Measurements from ENCODE around the gene CCNF. TPM values are rescaled to one million over a fixed set of nuclear protein-coding genes. Genes with fewer than 3 reads are reported as not detected.
A peak's percentile ranks its signal among the peaks of the same experiment; 100 is the strongest.
"Not testable (repeated sequence)": the region's sequence is repeated elsewhere in the genome, so short reads cannot be mapped to it uniquely, and the experiment has no call there.

Gene CCNF
- total and polyA plus RNA-seq, 5 donors from 2014 or later = 3.3 to 6.9 (median 6.6) TPM

- no peak overlapping the region for H3K4me3 ChIP-seq (ENCODE audit: low read depth, low read length)
- H3K36me3 ChIP-seq (ENCODE audit: control insufficient read depth, insufficient read depth, low read length) = no peaks in the 10 kb centered on the region
- H3K27me3 ChIP-seq (ENCODE audit: control insufficient read depth, insufficient read depth, low read length) = peaks cover 1% of the 10 kb centered on the region
- Mint-ChIP-seq H3K4me1 (peaks cover 0 to 25% (median 8%) of the 10 kb centered on the region in 4 donors), H3K27ac (peak overlapping the region in 1 of 3 donors; percentile 15), H3K4me3 (peak overlapping the region; percentile 79 to 89 (median 81)), H3K9me3 (no peaks in the 10 kb centered on the region), H3K36me3 (peaks cover 3% of the 10 kb centered on the region), H3K27me3 (peaks cover 10% of the 10 kb centered on the region)
- peaks cover 46% of the 10 kb centered on the region for H3K4me1 ChIP-seq (ENCODE audit: control insufficient read depth, insufficient read depth, low read length, poor library complexity, severe bottlenecking)
- peak in 1 of 2 donors; percentile 7 for ATAC-seq (ENCODE audit: low read depth in 2 of 2)
- no peak overlapping the region for H3K27ac ChIP-seq (ENCODE audit: insufficient read depth, low read length, poor library complexity, severe bottlenecking)
- no peaks in the 10 kb centered on the region for H3K9me3 ChIP-seq (ENCODE audit: control insufficient read depth in 2 of 2, low read length in 2 of 2)
- DNase-seq = peak in 2 of 3 donors; percentile 26 to 42
Measured at GRCh38 chr16:2475413-2476344, 46.4 kb downstream of the CCNF start.

GRCh38 chr16:2476345-2476720 is 47.1 kb downstream of the CCNF start:
- Histone ChIP-seq H3K4me1 (ENCODE audit: control insufficient read depth, insufficient read depth, low read length, poor library complexity, severe bottlenecking) (peaks cover 41% of the 10 kb centered on the region), H3K4me3 (ENCODE audit: low read depth, low read length) (no peak overlapping the region), H3K9me3 (ENCODE audit: control insufficient read depth in 2 of 2, low read length in 2 of 2) (no peaks in the 10 kb centered on the region), H3K27ac (ENCODE audit: insufficient read depth, low read length, poor library complexity, severe bottlenecking) (no peak overlapping the region), H3K27me3 (ENCODE audit: control insufficient read depth, insufficient read depth, low read length) (no peaks in the 10 kb centered on the region), H3K36me3 (ENCODE audit: control insufficient read depth, insufficient read depth, low read length) (no peaks in the 10 kb centered on the region)
- ATAC-seq (ENCODE audit: low read depth in 2 of 2) (no peak), DNase-seq (no peak)
- H3K27me3 Mint-ChIP-seq = peaks cover 10% of the 10 kb centered on the region
- peaks cover 3% of the 10 kb centered on the region for H3K36me3 Mint-ChIP-seq
- H3K27ac Mint-ChIP-seq = peak overlapping the region in 2 of 3 donors; percentile 12 to 15
- H3K4me1 Mint-ChIP-seq = peaks cover 0 to 25% (median 8%) of the 10 kb centered on the region in 4 donors
- peak overlapping the region; percentile 69 to 89 (median 81) for H3K4me3 Mint-ChIP-seq
- no peaks in the 10 kb centered on the region for H3K9me3 Mint-ChIP-seq

- Histone ChIP-seq H3K9me3 (ENCODE audit: control insufficient read depth in 2 of 2, low read length in 2 of 2) (no peaks in the 10 kb centered on the region), H3K4me1 (ENCODE audit: control insufficient read depth, insufficient read depth, low read length, poor library complexity, severe bottlenecking) (peaks cover 37% of the 10 kb centered on the region), H3K36me3 (ENCODE audit: control insufficient read depth, insufficient read depth, low read length) (no peaks in the 10 kb centered on the region), H3K4me3 (ENCODE audit: low read depth, low read length) (no peak overlapping the region), H3K27me3 (ENCODE audit: control insufficient read depth, insufficient read depth, low read length) (no peaks in the 10 kb centered on the region), H3K27ac (ENCODE audit: insufficient read depth, low read length, poor library complexity, severe bottlenecking) (no peak overlapping the region)
- DNase-seq = no peak
- H3K27me3 Mint-ChIP-seq = peaks cover 10% of the 10 kb centered on the region
- peak overlapping the region; percentile 69 to 89 (median 81) for H3K4me3 Mint-ChIP-seq
- no peak for ATAC-seq (ENCODE audit: low read depth in 2 of 2)
- peaks cover 3% of the 10 kb centered on the region for H3K36me3 Mint-ChIP-seq
- H3K9me3 Mint-ChIP-seq = no peaks in the 10 kb centered on the region
- peaks cover 0 to 25% (median 8%) of the 10 kb centered on the region in 4 donors for H3K4me1 Mint-ChIP-seq
- peak overlapping the region in 1 of 3 donors; percentile 12 for H3K27ac Mint-ChIP-seq
Measured at GRCh38 chr16:2476741-2477140, 47.5 kb downstream of the CCNF start.

- H3K27ac ChIP-seq (ENCODE audit: insufficient read depth, low read length, poor library complexity, severe bottlenecking) = no peak overlapping the region
- H3K9me3 ChIP-seq (ENCODE audit: control insufficient read depth in 2 of 2, low read length in 2 of 2) = no peaks in the 10 kb centered on the region
- no peak overlapping the region for H3K4me3 ChIP-seq (ENCODE audit: low read depth, low read length)
- peaks cover 32% of the 10 kb centered on the region for H3K4me1 ChIP-seq (ENCODE audit: control insufficient read depth, insufficient read depth, low read length, poor library complexity, severe bottlenecking)
- H3K27me3 ChIP-seq (ENCODE audit: control insufficient read depth, insufficient read depth, low read length) = no peaks in the 10 kb centered on the region
- Mint-ChIP-seq H3K27ac (no peak overlapping the region), H3K27me3 (peaks cover 10% of the 10 kb centered on the region), H3K4me3 (peak overlapping the region; percentile 21 to 89 (median 81)), H3K9me3 (no peaks in the 10 kb centered on the region), H3K36me3 (peaks cover 3% of the 10 kb centered on the region), H3K4me1 (peaks cover 0 to 25% (median 10%) of the 10 kb centered on the region in 4 donors)
- no peaks in the 10 kb centered on the region for H3K36me3 ChIP-seq (ENCODE audit: control insufficient read depth, insufficient read depth, low read length)
- DNase-seq (no peak), ATAC-seq (ENCODE audit: low read depth in 2 of 2) (no peak)
Measured at GRCh38 chr16:2477327-2477726, 48.1 kb downstream of the CCNF start.

GRCh38 chr16:2478279-2478678 is 49.0 kb downstream of the CCNF start:
- H3K9me3 Mint-ChIP-seq = no peaks in the 10 kb centered on the region
- Histone ChIP-seq H3K27ac (ENCODE audit: insufficient read depth, low read length, poor library complexity, severe bottlenecking) (no peak overlapping the region), H3K27me3 (ENCODE audit: control insufficient read depth, insufficient read depth, low read length) (no peaks in the 10 kb centered on the region), H3K36me3 (ENCODE audit: control insufficient read depth, insufficient read depth, low read length) (no peaks in the 10 kb centered on the region), H3K4me3 (ENCODE audit: low read depth, low read length) (no peak overlapping the region), H3K4me1 (ENCODE audit: control insufficient read depth, insufficient read depth, low read length, poor library complexity, severe bottlenecking) (peaks cover 28% of the 10 kb centered on the region), H3K9me3 (ENCODE audit: control insufficient read depth in 2 of 2, low read length in 2 of 2) (no peaks in the 10 kb centered on the region)
- no peak for DNase-seq
- peaks cover 0 to 18% (median 8%) of the 10 kb centered on the region in 4 donors for H3K4me1 Mint-ChIP-seq
- no peak for ATAC-seq (ENCODE audit: low read depth in 2 of 2)
- peaks cover 3% of the 10 kb centered on the region for H3K36me3 Mint-ChIP-seq
- no peak overlapping the region for H3K27ac Mint-ChIP-seq
- no peak overlapping the region for H3K4me3 Mint-ChIP-seq
- peaks cover 5% of the 10 kb centered on the region for H3K27me3 Mint-ChIP-seq

GRCh38 chr16:2479996-2480395 is 50.7 kb downstream of the CCNF start:
- not testable (repeated sequence) for H3K27ac Mint-ChIP-seq; H3K36me3 ChIP-seq (ENCODE audit: control insufficient read depth, insufficient read depth, low read length); H3K4me3 ChIP-seq (ENCODE audit: low read depth, low read length); H3K9me3 Mint-ChIP-seq; H3K27ac ChIP-seq (ENCODE audit: insufficient read depth, low read length, poor library complexity, severe bottlenecking); H3K9me3 ChIP-seq (ENCODE audit: control insufficient read depth in 2 of 2, low read length in 2 of 2); DNase-seq; H3K27me3 ChIP-seq (ENCODE audit: control insufficient read depth, insufficient read depth, low read length); ATAC-seq (ENCODE audit: low read depth in 2 of 2); H3K27me3 Mint-ChIP-seq; H3K36me3 Mint-ChIP-seq
- H3K4me3 Mint-ChIP-seq = peak overlapping the region in 1 of 4 donors; percentile 75
- peaks cover 0 to 16% (median 8%) of the 10 kb centered on the region in 4 donors for H3K4me1 Mint-ChIP-seq
- H3K4me1 ChIP-seq (ENCODE audit: control insufficient read depth, insufficient read depth, low read length, poor library complexity, severe bottlenecking) = peaks cover 16% of the 10 kb centered on the region

GRCh38 chr16:2480948-2481347 is 51.7 kb downstream of the CCNF start:
- no peak overlapping the region for H3K27ac Mint-ChIP-seq
- Histone ChIP-seq H3K4me1 (ENCODE audit: control insufficient read depth, insufficient read depth, low read length, poor library complexity, severe bottlenecking) (peaks cover 8% of the 10 kb centered on the region), H3K36me3 (ENCODE audit: control insufficient read depth, insufficient read depth, low read length) (no peaks in the 10 kb centered on the region), H3K4me3 (ENCODE audit: low read depth, low read length) (no peak overlapping the region), H3K27me3 (ENCODE audit: control insufficient read depth, insufficient read depth, low read length) (no peaks in the 10 kb centered on the region), H3K27ac (ENCODE audit: insufficient read depth, low read length, poor library complexity, severe bottlenecking) (no peak overlapping the region), H3K9me3 (ENCODE audit: control insufficient read depth in 2 of 2, low read length in 2 of 2) (no peaks in the 10 kb centered on the region)
- DNase-seq = no peak
- no peak for ATAC-seq (ENCODE audit: low read depth in 2 of 2)
- no peak overlapping the region for H3K4me3 Mint-ChIP-seq
- H3K9me3 Mint-ChIP-seq = no peaks in the 10 kb centered on the region
- H3K36me3 Mint-ChIP-seq = peaks cover 3% of the 10 kb centered on the region
- peaks cover 0 to 17% (median 8%) of the 10 kb centered on the region in 4 donors for H3K4me1 Mint-ChIP-seq
- peaks cover 4% of the 10 kb centered on the region for H3K27me3 Mint-ChIP-seq

Measured in CD4-positive, CD25-positive, alpha-beta regulatory T cell (primary cell).